HG03565 (cell line): Measurements from ENCODE around the gene STAB2.
"Not testable (repeated sequence)": the region's sequence is repeated elsewhere in the genome, so short reads cannot be mapped to it uniquely, and the experiment has no call there.

ENCODE experiments used
- ATAC-seq: cut with Tn5 transposase; IDR thresholded peaks from one replicate; pipeline ENCODE4 v1.9.1; 2021; ENCODE audit warnings: mild to moderate bottlenecking, moderate library complexity; ENCODE audit not compliant: unreplicated experiment

Gene STAB2

DNA sequence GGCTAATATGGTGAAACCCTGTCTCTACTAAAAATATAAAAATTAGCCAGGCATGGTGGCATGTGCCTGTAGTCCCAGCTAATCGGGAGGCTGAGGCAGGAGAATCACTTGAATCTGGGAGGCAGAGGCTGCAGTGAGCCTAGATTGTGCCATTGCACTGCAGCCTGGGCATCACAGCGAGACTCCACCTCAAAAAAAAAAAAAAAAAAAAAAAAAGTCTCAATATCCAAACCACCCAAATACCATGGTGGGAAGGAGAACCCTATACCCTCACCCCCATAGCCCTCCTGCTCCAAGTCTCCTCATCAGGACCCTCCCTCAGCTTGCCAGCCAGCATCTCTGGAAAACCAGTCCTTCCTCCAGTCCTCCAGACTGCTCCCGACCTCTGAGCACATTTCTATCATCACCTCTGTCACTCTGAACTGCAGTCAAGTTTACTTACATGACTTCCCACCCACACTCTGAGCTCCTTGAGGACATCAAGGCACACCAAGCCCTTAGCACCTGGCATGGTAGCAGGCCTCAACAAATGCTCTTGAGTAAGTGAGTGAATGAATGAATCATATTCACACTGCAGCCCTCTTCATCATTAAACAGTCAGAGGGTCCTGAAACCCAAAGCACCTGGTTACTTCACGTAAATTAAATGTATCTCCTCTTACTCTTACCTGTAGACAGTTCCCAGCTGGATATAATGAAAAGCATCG is 218.7 kb downstream of the STAB2 start:
- no peak for ATAC-seq

- ATAC-seq: no peak
These were observed 219.7 kb downstream of the STAB2 start for GRCh38 chr12:103806803-103807202.

DNA sequence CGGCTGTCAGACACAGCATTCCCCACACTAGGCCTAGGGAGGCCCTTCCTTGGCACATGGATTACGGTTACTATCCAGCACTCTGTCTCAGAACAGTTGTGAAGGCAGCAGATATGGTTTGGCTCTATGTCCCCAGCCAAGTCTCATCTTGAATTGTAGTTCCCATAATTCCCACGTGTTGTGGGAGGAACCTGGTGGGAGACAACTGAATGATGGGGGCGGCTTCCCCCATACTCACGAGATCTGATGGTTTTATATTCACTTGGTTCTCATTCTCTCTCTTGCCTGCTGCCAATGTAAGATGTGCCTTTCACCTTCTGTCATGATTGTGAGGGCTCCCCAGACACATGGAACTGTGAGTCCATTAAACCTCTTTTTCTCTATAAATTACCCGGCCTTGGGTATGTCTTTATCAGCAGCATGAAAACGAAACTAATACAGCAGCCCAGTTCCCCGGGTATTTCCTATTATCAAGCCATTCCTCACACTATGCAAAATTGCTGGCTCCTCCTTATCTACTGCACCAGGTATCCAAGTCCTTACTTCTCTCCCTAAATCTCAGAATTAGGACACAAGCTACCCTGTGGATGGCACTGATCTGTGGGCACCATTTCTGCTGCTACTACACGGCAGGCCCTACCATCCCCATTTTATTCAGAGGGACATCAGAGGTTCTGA is 220.6 kb downstream of the STAB2 start:
- no peak for ATAC-seq

GRCh38 chr12:103808239-103808880 is 221.3 kb downstream of the STAB2 start:
- no peak for ATAC-seq

DNA sequence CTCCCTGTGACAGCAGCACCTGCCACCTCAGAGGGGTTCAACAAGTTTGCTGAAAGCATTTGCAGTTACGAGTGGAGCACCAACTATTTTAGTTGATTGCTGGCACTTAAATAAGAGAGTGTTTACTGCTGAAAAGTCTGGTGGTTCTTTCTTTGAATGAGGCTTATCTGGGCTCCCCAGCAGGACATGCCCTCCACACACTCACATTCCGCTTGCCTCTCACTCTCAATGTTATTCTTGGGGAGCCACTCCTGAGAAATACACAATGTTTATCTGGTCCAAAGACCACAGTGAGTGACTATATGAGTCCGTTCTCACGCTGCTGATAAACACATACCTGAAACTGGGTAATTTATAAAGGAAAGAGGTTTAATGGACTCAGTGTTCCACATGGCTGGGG is 222.1 kb downstream of the STAB2 start:
- no peak for ATAC-seq

- ATAC-seq: not testable (repeated sequence)
These were observed 222.6 kb downstream of the STAB2 start for GRCh38 chr12:103809639-103810038.

DNA sequence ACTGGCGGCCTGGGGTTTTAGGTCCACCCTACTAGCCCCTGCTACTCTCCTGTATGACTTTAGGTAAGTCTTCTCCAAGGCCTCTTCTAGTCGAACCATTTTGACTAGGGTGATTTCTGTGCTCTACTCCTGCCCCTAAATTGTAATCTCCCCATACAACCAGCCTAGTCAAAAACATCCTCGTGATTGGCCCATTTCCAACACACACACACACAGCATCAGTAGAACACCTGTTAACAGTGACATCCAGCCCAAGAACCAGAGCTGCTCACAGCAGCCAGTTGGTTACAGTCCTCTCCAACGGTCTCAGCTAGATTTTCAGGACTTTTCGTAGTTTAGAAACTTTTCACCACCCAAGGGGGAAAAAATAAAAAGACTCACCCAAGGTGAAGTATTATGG is 223.0 kb downstream of the STAB2 start:
- no peak for ATAC-seq

DNA sequence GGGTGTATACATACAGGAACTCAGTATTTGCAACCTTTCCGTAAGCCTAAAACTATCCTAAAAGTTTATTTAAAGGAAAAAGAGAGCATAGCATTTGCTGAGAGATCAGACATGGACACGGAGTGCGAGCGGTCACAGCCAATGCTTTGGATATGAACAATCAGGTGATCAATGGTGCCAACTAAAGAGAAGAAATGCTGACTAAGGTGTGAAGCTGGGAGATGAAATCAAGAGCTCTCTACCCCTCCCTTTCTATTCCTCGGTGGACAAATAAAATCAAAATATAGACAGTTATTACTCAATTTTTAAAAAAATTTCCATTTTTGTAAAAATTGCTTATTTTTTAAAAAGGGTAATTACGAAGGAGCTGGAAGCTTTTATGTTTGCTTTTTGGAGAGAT is 224.7 kb downstream of the STAB2 start:
- ATAC-seq: no peak

- no peak for ATAC-seq
These were observed 225.7 kb downstream of the STAB2 start for GRCh38 chr12:103812789-103813188.

DNA sequence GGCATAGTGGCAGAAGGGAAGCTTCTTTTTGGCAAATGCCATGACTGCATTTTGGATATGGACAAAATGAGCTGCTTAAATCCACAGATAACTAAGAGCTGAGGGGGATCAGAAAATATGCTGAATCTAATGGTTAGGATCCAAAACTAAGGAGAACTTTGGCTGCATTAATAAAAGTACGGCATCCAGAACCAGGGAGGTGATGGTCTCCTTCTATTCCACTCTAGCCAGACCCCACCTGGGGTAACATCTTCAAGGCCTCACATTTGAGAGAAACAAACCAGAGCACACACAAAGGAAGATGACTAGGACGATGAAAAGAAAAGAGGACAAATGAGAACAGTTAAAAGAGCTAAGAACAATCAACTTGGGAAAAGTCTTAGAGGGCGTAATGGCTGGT is 226.4 kb downstream of the STAB2 start:
- no peak for ATAC-seq

GRCh38 chr12:103813949-103814348 is 226.9 kb downstream of the STAB2 start:
- ATAC-seq: no peak

DNA sequence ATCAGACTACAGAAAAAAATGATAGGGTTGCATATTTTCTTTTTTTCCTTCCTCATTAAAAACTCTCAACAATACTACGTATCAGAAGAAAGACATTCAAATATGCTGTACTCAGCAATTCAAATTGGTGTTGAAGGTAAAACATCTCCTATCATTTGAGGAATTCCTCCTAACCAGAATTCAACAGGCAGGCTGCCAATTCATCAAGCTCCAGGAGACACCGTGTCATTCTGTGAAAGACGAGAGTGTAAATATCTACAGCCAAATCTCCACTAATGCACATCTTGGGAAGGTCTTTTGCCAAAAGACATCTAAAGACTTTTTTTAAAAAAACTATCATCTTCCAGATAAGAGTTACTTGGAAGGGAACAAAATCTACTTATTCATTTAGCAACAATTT is 227.4 kb downstream of the STAB2 start:
- ATAC-seq: no peak
